H1 (cell line): Measurements from ENCODE around the gene AGAP1. TPM values are rescaled to one million over a fixed set of nuclear protein-coding genes. Genes with fewer than 3 reads are reported as not detected.

Experiments used
- CTCF ChIA-PET: fragments of 300-600 bp; sonication (Branson Sonifier 250); formaldehyde crosslinking; loops from one replicate; lab custom pipeline; 2021; ENCODE audit not compliant: partially characterized antibody; lab: Charles Lee
- POLR2A ChIA-PET: fragments of 300-600 bp; sonication (Branson Sonifier 250); formaldehyde crosslinking; loops from one replicate; lab custom pipeline; 2021; ENCODE audit warnings: inconsistent platforms; ENCODE audit not compliant: partially characterized antibody; lab: Charles Lee
- DNase-seq, 2 experiments: peaks; one replicate each; pipeline versions ENCODE4 v3.0.0 to v3.0.0-alpha.2; 2010 to 2022; ENCODE audit warnings: low spot score in 2 of 2, low read depth in 1 of 2, mixed read lengths in 1 of 2
- FAIRE-seq: peaks from 2 replicates; lab custom pipeline; 2011; peaks lifted over from hg19 to GRCh38; lab: Jason Lieb, UNC
- H2AFZ ChIP-seq: 2 replicates; pipeline ENCODE4 v1.8.1; 2012; ENCODE audit warnings: low read length, inconsistent platforms
- H2AK5ac ChIP-seq: 2 replicates; pipeline ENCODE4 v1.6.1; 2013; ENCODE audit warnings: low read depth, low read length
- H2BK120ac ChIP-seq: replicated peaks from 2 replicates; pipeline ENCODE3; 2013; ENCODE audit warnings: low read depth, low read length, inconsistent platforms
- H2BK12ac ChIP-seq: 2 replicates; pipeline ENCODE4 v1.6.1; 2013; ENCODE audit warnings: low read depth, low read length
- H2BK15ac ChIP-seq: 2 replicates; pipeline ENCODE4 v1.6.1; 2013; ENCODE audit warnings: low read length
- H2BK20ac ChIP-seq: 2 replicates; pipeline ENCODE4 v1.6.1; 2013; ENCODE audit warnings: low read length
- H2BK5ac ChIP-seq: 2 replicates; pipeline ENCODE4 v1.6.1; 2013; ENCODE audit warnings: low read depth, low read length
- H3K14ac ChIP-seq: 2 replicates; pipeline ENCODE4 v1.6.1; 2013; ENCODE audit warnings: inconsistent platforms; ENCODE audit not compliant: insufficient read length
- H3K18ac ChIP-seq: 2 replicates; pipeline ENCODE4 v1.6.1; 2013; ENCODE audit warnings: low read length; ENCODE audit errors: extremely low read depth
- H3K23ac ChIP-seq: 2 replicates; pipeline ENCODE4 v1.6.1; 2013; ENCODE audit warnings: inconsistent platforms; ENCODE audit not compliant: insufficient read length
- H3K23me2 ChIP-seq: 2 replicates; pipeline ENCODE4 v1.6.1; 2013; ENCODE audit warnings: low read depth, low read length
- H3K27ac ChIP-seq: 2 replicates; pipeline ENCODE4 v1.6.1; 2011; ENCODE audit warnings: low read depth, low read length, inconsistent platforms
- H3K27me3 ChIP-seq, 4 experiments: replicated peaks in 1 of 4; 1 replicate in 1 of 4; 2 replicates in 3 of 4; pipeline versions ENCODE4 v1.6.1 to v1.8.1; 2011 to 2013; ENCODE audit warnings: low read length in 3 of 4, mild to moderate bottlenecking in 3 of 4, inconsistent platforms in 2 of 4, mixed read lengths in 2 of 4, moderate library complexity in 1 of 4; ENCODE audit not compliant: control insufficient read depth in 3 of 4, insufficient read depth in 3 of 4; ENCODE audit errors: extremely low read depth in 1 of 4
- H3K36me3 ChIP-seq, 4 experiments: 2 replicates each; pipeline versions ENCODE4 v1.6.1 to v1.8.1; 2011 to 2013; ENCODE audit warnings: mild to moderate bottlenecking in 4 of 4, low read length in 3 of 4, moderate library complexity in 2 of 4, control low read depth in 1 of 4, inconsistent platforms in 1 of 4; ENCODE audit not compliant: insufficient read depth in 4 of 4, control insufficient read depth in 2 of 4
- H3K4ac ChIP-seq: replicated peaks from 2 replicates; pipeline ENCODE3; 2013; ENCODE audit warnings: low read length, low read depth, mixed read lengths, inconsistent platforms; ENCODE audit not compliant: insufficient read length
- H3K4me1 ChIP-seq, 4 experiments: replicated peaks in 1 of 4; 1 replicate in 1 of 4; 2 replicates in 3 of 4; pipeline versions ENCODE4 v1.6.1 to v1.8.1; 2011 to 2013; ENCODE audit warnings: low read length in 3 of 4, inconsistent platforms in 2 of 4, mixed read lengths in 1 of 4; ENCODE audit not compliant: insufficient read depth in 4 of 4, control insufficient read depth in 3 of 4
- H3K4me2 ChIP-seq, 2 experiments: 2 replicates each; pipeline versions ENCODE4 v1.6.1 to v1.8.1; 2011 to 2013; ENCODE audit warnings: low read depth in 2 of 2, low read length in 2 of 2, control low read depth in 1 of 2, inconsistent platforms in 1 of 2, mild to moderate bottlenecking in 1 of 2; ENCODE audit not compliant: insufficient read depth in 1 of 2
- H3K4me3 ChIP-seq, 4 experiments: fragments of 200-600, 300-600 bp in 1 of 4; sonication (generic), shearing (Covaris generic), sonication (Bioruptor Twin) in 1 of 4; 2 replicates each; pipeline versions ENCODE4 v1.5.1 to v1.8.1; 2011 to 2016; ENCODE audit warnings: low read length in 4 of 4, low read depth in 3 of 4, control low read depth in 2 of 4, inconsistent platforms in 2 of 4, mild to moderate bottlenecking in 2 of 4, mixed read lengths in 1 of 4, moderate library complexity in 1 of 4; ENCODE audit not compliant: insufficient read depth in 2 of 4; ENCODE audit errors: extremely low read depth in 1 of 4
- H3K56ac ChIP-seq: replicated peaks from 2 replicates; pipeline ENCODE3; 2013; ENCODE audit warnings: low read depth, mild to moderate bottlenecking, mixed read lengths, low read length, inconsistent platforms; ENCODE audit not compliant: insufficient read length
- H3K79me1 ChIP-seq: 2 replicates; pipeline ENCODE4 v1.6.1; 2013; ENCODE audit warnings: low read depth, low read length, control low read depth
- H3K79me2 ChIP-seq, 2 experiments: 2 replicates each; pipeline versions ENCODE4 v1.6.1 to v1.8.1; 2012 to 2013; ENCODE audit warnings: low read length in 2 of 2, mild to moderate bottlenecking in 2 of 2, inconsistent platforms in 1 of 2; ENCODE audit not compliant: insufficient read depth in 2 of 2, control insufficient read depth in 1 of 2
- H3K9ac ChIP-seq, 4 experiments: replicated peaks in 1 of 4; 1 replicate in 1 of 4; 2 replicates in 3 of 4; pipeline versions ENCODE4 v1.6.1 to v1.8.1; 2011 to 2013; ENCODE audit warnings: low read depth in 3 of 4, low read length in 3 of 4, control low read depth in 2 of 4, mild to moderate bottlenecking in 2 of 4, moderate library complexity in 2 of 4, inconsistent platforms in 1 of 4; ENCODE audit errors: extremely low read depth in 1 of 4
- H3K9me3 ChIP-seq, 2 experiments: 2 replicates each; pipeline versions ENCODE4 v1.6.1 to v1.8.1; 2012 to 2013; ENCODE audit warnings: mild to moderate bottlenecking in 2 of 2, moderate library complexity in 2 of 2, control low read depth in 1 of 2, inconsistent platforms in 1 of 2, low read depth in 1 of 2, low read length in 1 of 2, mixed read lengths in 1 of 2; ENCODE audit not compliant: insufficient read depth in 2 of 2
- H4K20me1 ChIP-seq, 2 experiments: replicated peaks in 1 of 2; 2 replicates each; pipeline versions ENCODE3 to v1.8.1; 2011 to 2013; ENCODE audit warnings: inconsistent platforms in 2 of 2, low read length in 2 of 2, mild to moderate bottlenecking in 1 of 2; ENCODE audit not compliant: insufficient read depth in 2 of 2, control insufficient read depth in 1 of 2
- H4K5ac ChIP-seq: 2 replicates; pipeline ENCODE4 v1.6.1; 2013; ENCODE audit warnings: low read length, low read depth, mixed read lengths, inconsistent platforms; ENCODE audit not compliant: insufficient read length
- H4K8ac ChIP-seq: 2 replicates; pipeline ENCODE4 v1.8.0; 2013; ENCODE audit warnings: mild to moderate bottlenecking, moderate library complexity, low read length, inconsistent platforms; ENCODE audit not compliant: insufficient read depth; ENCODE audit errors: extremely low read depth
- H4K91ac ChIP-seq: replicated peaks from 2 replicates; pipeline ENCODE3; 2013; ENCODE audit warnings: low read length, mixed read lengths, inconsistent platforms; ENCODE audit not compliant: insufficient read length
- CHD2 ChIP-seq: IDR thresholded peaks from 2 replicates; pipeline ENCODE4 v1.6.1; 2012; ENCODE audit warnings: low read length, improper control_type of control experiment
- EZH2 ChIP-seq: fragments of 200-600 bp; sonication (generic); IDR thresholded peaks from 2 replicates; pipeline ENCODE4 v1.7.1; 2012; ENCODE audit warnings: low read depth, mild to moderate bottlenecking, moderate library complexity, low read length, inconsistent platforms; ENCODE audit not compliant: severe bottlenecking
- KDM5A ChIP-seq: fragments of 200-600 bp; IDR thresholded peaks from 2 replicates; pipeline ENCODE4 v1.7.1; 2012; ENCODE audit warnings: mild to moderate bottlenecking, low read length, inconsistent platforms, mixed read lengths
- SIN3A ChIP-seq, 2 experiments: IDR thresholded peaks in 1 of 2; conservative IDR thresholded peaks in 1 of 2; 2 replicates each; pipeline ENCODE4 v1.6.1; 2011 to 2012; ENCODE audit warnings: low read length in 2 of 2, improper control_type of control experiment in 1 of 2, low read depth in 1 of 2, mild to moderate bottlenecking in 1 of 2
- SIX5 ChIP-seq: IDR thresholded peaks from 2 replicates; pipeline ENCODE4 v1.6.1; 2011; ENCODE audit warnings: mild to moderate bottlenecking, low read depth, low read length
- WGBS, 2 experiments: shearing (Covaris generic) in 1 of 2; methylation state at CpG; one replicate each; pipeline versions ENCODE4 v1.1.6 to v1.1.7; 2013 to 2015; ENCODE audit warnings: low lambda C conversion rate in 2 of 2, mixed read lengths in 2 of 2, inconsistent platforms in 1 of 2, low coverage in 1 of 2, missing lambda C conversion rate in 1 of 2; ENCODE audit not compliant: insufficient replicate concordance in 2 of 2, insufficient coverage in 1 of 2, insufficient read length in 1 of 2; ENCODE audit errors: extremely low coverage in 1 of 2, missing lambda C conversion rate in 1 of 2; 5-methylcytosine and 5-hydroxymethylcytosine counted together
- polyA plus RNA-seq, 7 experiments: library from polyadenylated mRNA; depleted of rRNA in 3 of 7; stranded (reverse) in 5 of 7; unstranded in 2 of 7; fragments of >200 nt in 5 of 7; fragments of 200-250 nt in 2 of 7; gene quantifications; 1 replicate in 5 of 7; 2 replicates in 1 of 7; 4 replicates in 1 of 7; pipeline versions ENCODE4 v1.2.1 to v1.2.3, GENCODE V29; 2011 to 2013; ENCODE audit warnings: missing spikeins in 2 of 7, mixed read lengths in 2 of 7
- total RNA-seq: library from RNA; stranded (reverse); fragmentation: NEBNext Ultra II Directional; extraction: Animal tissue kit (Norgen Biotek cat#: 25700); gene quantifications from 2 replicates; pipeline ENCODE4 v1.2.1, GENCODE V29; 2021

AGAP1 gene
- total and polyA plus RNA-seq, 2 of the 8 experiments (the other 6 are each of a cell fraction or from before 2014, with no cell fraction given), result 18.1 to 39.4 TPM

- DNase-seq, result no peak
- H3K18ac ChIP-seq, result no peak overlapping the region
Observed at GRCh38 chr2:235725841-235726240, 232.0 kb downstream of the AGAP1 start.

More at GRCh38 chr2:235725841-235726240, 232.0 kb downstream of the AGAP1 start:
- Histone ChIP-seq H4K20me1 (peaks cover 4 to 9% of the 10 kb centered on the region in 2 experiments), H3K36me3 (no peaks in the 10 kb centered on the region), H2BK120ac (no peak overlapping the region), H2BK12ac (no peak overlapping the region), H3K14ac (no peak overlapping the region), H3K4me2 (no peak overlapping the region), H3K27ac (no peak overlapping the region), H3K4ac (no peak overlapping the region), H3K23me2 (no peaks in the 10 kb centered on the region), H4K5ac (no peak overlapping the region), H2AFZ (no peak overlapping the region), H4K91ac (no peak overlapping the region), H4K8ac (no peak overlapping the region), H3K79me1 (peaks cover 4% of the 10 kb centered on the region; the same call in 1 of the 2 replicates), H2BK5ac (no peak overlapping the region), H3K23ac (no peak overlapping the region), H3K56ac (no peak overlapping the region), H3K9ac (no peak overlapping the region), H3K4me1 (peaks cover 0 to 2% (median 0%) of the 10 kb centered on the region in 4 experiments; a peak in 1 of 7 replicates), H3K27me3 (no peaks in the 10 kb centered on the region), H2BK15ac (no peak overlapping the region), H2AK5ac (no peak overlapping the region), H3K9me3 (no peaks in the 10 kb centered on the region), H3K79me2 (no peaks in the 10 kb centered on the region; a peak in 2 of 4 replicates), H3K4me3 (no peak overlapping the region), H2BK20ac (no peak overlapping the region)
- no peak for FAIRE-seq
- 99% methylated on average over 4 of the region's 4 CpGs; no CpG with 5 or more reads in 1 of the 2 experiments for WGBS, 2 experiments
- TF ChIP-seq SIX5 (no peak), EZH2 (no peak), KDM5A (no peak), SIN3A (conservative IDR thresholded peaks at IDR 0.05 in 1 of 2, IDR thresholded peaks at IDR 0.05 in 1 of 2; ENCODE audit: low read depth in 1 of 2, low read length in 2 of 2) (no peak), CHD2 (no peak)
- ChIA-PET CTCF (no interaction called here), POLR2A (no interaction called here)
